HEK293 (cell line): ENCODE results near the gene CACNA2D3.

Experiments
- CTCF ChIA-PET: fragments of 350-600 bp; formaldehyde crosslinking; extraction: SDS; loops from one replicate; lab custom pipeline; 2021; ENCODE audit warnings: antibody characterized with exemption; lab: Yijun Ruan, JAX
- POLR2A ChIA-PET: fragments of 300-600 bp; formaldehyde crosslinking; extraction: SDS; loops from one replicate; lab custom pipeline; 2020; ENCODE audit warnings: antibody characterized with exemption, inconsistent platforms; lab: Yijun Ruan, JAX
- H3K27ac ChIP-seq: fragments of 200-500 bp; sonication (Bioruptor generic); 2 replicates; pipeline ENCODE4 v1.5.1; 2014; ENCODE audit warnings: low read depth, low read length, control low read depth, inconsistent platforms; ENCODE audit errors: extremely low read depth
- H3K36me3 ChIP-seq, 2 experiments: fragments of 200-500 bp in 1 of 2; sonication (Bioruptor generic) in 1 of 2; 1 replicate in 1 of 2; 2 replicates in 1 of 2; pipeline ENCODE4 v1.5.1; 2014 to 2017; ENCODE audit warnings: inconsistent platforms in 2 of 2, low read length in 2 of 2; ENCODE audit not compliant: control insufficient read depth in 2 of 2, insufficient read depth in 1 of 2
- H3K4me1 ChIP-seq: fragments of 200-500 bp; sonication (Bioruptor generic); 2 replicates; pipeline ENCODE4 v1.5.1; 2014; ENCODE audit warnings: mild to moderate bottlenecking, low read length, inconsistent platforms; ENCODE audit not compliant: control insufficient read depth, insufficient read depth
- H3K4me3 ChIP-seq: 2 replicates; pipeline ENCODE4 v1.5.1; 2011; ENCODE audit warnings: low read depth, mild to moderate bottlenecking, control low read depth, low read length, moderate library complexity
- H3K9me3 ChIP-seq: fragments of 200-500 bp; sonication (Bioruptor generic); 2 replicates; pipeline ENCODE4 v1.5.1; 2014; ENCODE audit warnings: low read depth, low read length, inconsistent platforms; ENCODE audit not compliant: control insufficient read depth, insufficient read depth
- BCL11B ChIP-seq: fragments of 450-650 bp; formaldehyde crosslinking; IDR thresholded peaks from 2 replicates; pipeline ENCODE4 v1.5.1; 2016; ENCODE audit warnings: low read depth, missing biosample characterization, missing genetic modification characterization
- KLF10 ChIP-seq: fragments of 450-650 bp; IDR thresholded peaks from 2 replicates; pipeline ENCODE4 v1.5.1; 2018; ENCODE audit warnings: missing biosample characterization, mild to moderate bottlenecking, missing genetic modification characterization
- OSR2 ChIP-seq: fragments of 450-650 bp; formaldehyde crosslinking; IDR thresholded peaks from 2 replicates; pipeline ENCODE4 v1.5.1; 2016; ENCODE audit warnings: missing biosample characterization, missing genetic modification characterization
- SETDB1 ChIP-seq: IDR thresholded peaks from one replicate; pipeline ENCODE4 v1.6.1; 2017; ENCODE audit warnings: mild to moderate bottlenecking, low read length, moderate library complexity, mixed read lengths; ENCODE audit not compliant: insufficient read length
- YY1 ChIP-seq: fragments of 450-650 bp; formaldehyde crosslinking; IDR thresholded peaks from 2 replicates; pipeline ENCODE4 v1.5.1; 2018; ENCODE audit warnings: missing biosample characterization, missing genetic modification characterization
- ZBTB10 ChIP-seq: fragments of 450-650 bp; formaldehyde crosslinking; IDR thresholded peaks from 2 replicates; pipeline ENCODE4 v1.5.1; 2016; ENCODE audit warnings: missing biosample characterization, missing genetic modification characterization
- ZFP69B ChIP-seq: fragments of 450-650 bp; formaldehyde crosslinking; IDR thresholded peaks from 2 replicates; pipeline ENCODE4 v1.5.1; 2016; ENCODE audit warnings: missing biosample characterization, missing genetic modification characterization
- ZNF138 ChIP-seq: fragments of 450-650 bp; formaldehyde crosslinking; IDR thresholded peaks from 2 replicates; pipeline ENCODE4 v1.5.1; 2016; ENCODE audit warnings: missing biosample characterization, missing genetic modification characterization, borderline replicate concordance
- ZNF140 ChIP-seq: fragments of 450-650 bp; formaldehyde crosslinking; IDR thresholded peaks from 2 replicates; pipeline ENCODE4 v1.5.1; 2016; ENCODE audit warnings: missing biosample characterization, missing genetic modification characterization
- ZNF16 ChIP-seq: fragments of 450-650 bp; formaldehyde crosslinking; IDR thresholded peaks from 2 replicates; pipeline ENCODE4 v1.5.1; 2016; ENCODE audit warnings: low read depth, missing biosample characterization, missing genetic modification characterization
- ZNF175 ChIP-seq: fragments of 450-650 bp; formaldehyde crosslinking; IDR thresholded peaks from 2 replicates; pipeline ENCODE4 v1.5.1; 2016; ENCODE audit warnings: missing biosample characterization, missing genetic modification characterization
- ZNF221 ChIP-seq: fragments of 450-650 bp; formaldehyde crosslinking; IDR thresholded peaks from 2 replicates; pipeline ENCODE4 v1.5.1; 2017; ENCODE audit warnings: missing biosample characterization, missing genetic modification characterization, borderline replicate concordance
- ZNF266 ChIP-seq: fragments of 450-650 bp; formaldehyde crosslinking; IDR thresholded peaks from 2 replicates; pipeline ENCODE4 v1.5.1; 2016; ENCODE audit warnings: missing biosample characterization, missing genetic modification characterization, low read depth
- ZNF280C ChIP-seq: fragments of 450-650 bp; formaldehyde crosslinking; IDR thresholded peaks from 2 replicates; pipeline ENCODE4 v1.5.1; 2016; ENCODE audit warnings: missing biosample characterization, missing genetic modification characterization
- ZNF292 ChIP-seq: fragments of 450-650 bp; formaldehyde crosslinking; IDR thresholded peaks from 2 replicates; pipeline ENCODE4 v1.5.1; 2016; ENCODE audit warnings: low read depth, missing biosample characterization, missing genetic modification characterization, borderline replicate concordance
- ZNF302 ChIP-seq: fragments of 450-650 bp; formaldehyde crosslinking; IDR thresholded peaks from 2 replicates; pipeline ENCODE4 v1.5.1; 2016; ENCODE audit warnings: missing biosample characterization, missing genetic modification characterization, low read depth
- ZNF341 ChIP-seq: fragments of 450-650 bp; formaldehyde crosslinking; IDR thresholded peaks from 2 replicates; pipeline ENCODE4; 2016; ENCODE audit warnings: low read depth, missing biosample characterization, missing genetic modification characterization
- ZNF354C ChIP-seq: fragments of 450-650 bp; formaldehyde crosslinking; IDR thresholded peaks from 2 replicates; pipeline ENCODE4 v1.5.1; 2016; ENCODE audit warnings: missing biosample characterization, missing genetic modification characterization, low read depth, borderline replicate concordance
- ZNF37A ChIP-seq: fragments of 450-650 bp; IDR thresholded peaks from 2 replicates; pipeline ENCODE4 v1.5.1; 2018; ENCODE audit warnings: missing biosample characterization, missing genetic modification characterization
- ZNF404 ChIP-seq: fragments of 450-650 bp; formaldehyde crosslinking; IDR thresholded peaks from 2 replicates; pipeline ENCODE4 v1.5.1; 2017; ENCODE audit warnings: missing biosample characterization, missing genetic modification characterization
- ZNF610 ChIP-seq: fragments of 450-650 bp; formaldehyde crosslinking; IDR thresholded peaks from 2 replicates; pipeline ENCODE4 v1.5.1; 2016; ENCODE audit warnings: missing biosample characterization, missing genetic modification characterization, borderline replicate concordance
- ZNF660 ChIP-seq: fragments of 450-650 bp; IDR thresholded peaks from 2 replicates; pipeline ENCODE4 v1.5.1; 2018; ENCODE audit warnings: missing biosample characterization, mild to moderate bottlenecking, missing genetic modification characterization
- ZNF704 ChIP-seq: fragments of 450-650 bp; formaldehyde crosslinking; IDR thresholded peaks from 2 replicates; pipeline ENCODE4 v1.5.1; 2016; ENCODE audit warnings: missing biosample characterization, missing genetic modification characterization
- ZSCAN16 ChIP-seq: fragments of 450-650 bp; formaldehyde crosslinking; IDR thresholded peaks from 2 replicates; pipeline ENCODE4 v1.5.1; 2016; ENCODE audit warnings: missing biosample characterization, missing genetic modification characterization
- TF ChIP-seq, protein P1 (sequence below): fragments of 450-650 bp; formaldehyde crosslinking; IDR thresholded peaks from 2 replicates; pipeline ENCODE4 v1.5.1; 2016; ENCODE audit warnings: missing biosample characterization, missing genetic modification characterization

CACNA2D3 gene

DNA sequence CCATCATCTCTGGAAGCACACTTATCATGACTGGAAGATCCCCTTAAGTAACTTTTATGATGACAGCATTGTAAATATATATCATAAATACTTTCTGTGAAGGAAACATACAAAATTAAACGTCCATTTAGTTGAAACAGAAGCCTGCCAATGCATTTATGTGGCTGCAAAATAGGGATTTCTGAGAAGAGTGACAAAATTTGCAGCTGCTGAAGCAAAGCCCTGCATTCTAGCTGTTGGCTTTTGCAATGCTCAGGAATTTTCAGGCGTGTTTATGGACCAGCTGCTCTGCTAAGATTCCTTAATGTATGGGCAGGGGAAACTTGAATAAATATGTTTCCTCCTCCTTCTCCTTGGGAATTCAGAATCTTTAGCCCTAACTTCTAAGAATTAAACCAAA is 137.3 kb downstream of the CACNA2D3 start (continued):
- TF ChIP-seq ZBTB10 (tag by site-specific recombination) (no peak), ZNF354C (tag by site-specific recombination) (no peak), SETDB1 (no peak), ZFP69B (tag by site-specific recombination) (no peak), ZNF221 (tag by site-specific recombination) (no peak), ZNF302 (tag by site-specific recombination) (no peak)

DNA sequence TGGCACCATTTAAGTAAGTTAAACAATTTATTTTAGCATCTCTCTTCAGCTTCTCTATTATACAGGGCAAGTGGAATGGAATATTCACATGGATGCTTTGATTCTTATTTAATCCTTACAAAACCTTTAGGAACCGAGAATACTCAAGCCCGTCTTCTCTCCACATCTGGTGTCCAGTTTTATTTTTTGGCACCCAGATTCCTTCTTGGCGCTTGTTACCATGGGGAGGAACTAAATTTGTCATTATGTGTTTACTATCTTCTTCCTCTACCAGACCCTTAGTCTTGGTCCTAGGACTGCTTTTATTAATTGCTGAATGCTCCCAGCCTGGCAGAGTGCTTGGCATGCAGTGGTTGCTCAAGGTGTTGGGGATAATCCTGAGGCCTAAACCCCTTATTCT is 138.8 kb downstream of the CACNA2D3 start:
- TF ChIP-seq ZNF292 (tag by site-specific recombination) (no peak), YY1 (tag by site-specific recombination) (no peak), ZNF404 (tag by site-specific recombination) (no peak), ZNF266 (tag by site-specific recombination) (no peak), ZNF610 (no peak), ZNF37A (tag by site-specific recombination) (no peak), OSR2 (tag by site-specific recombination) (no peak), ZNF660 (tag by site-specific recombination) (no peak), ZNF704 (tag by site-specific recombination) (no peak), ZNF341 (tag by site-specific recombination) (no peak)
- H3K27ac ChIP-seq: no peak overlapping the region
- no peaks in the 10 kb centered on the region; the same call in 1 of the 2 replicates for H3K4me1 ChIP-seq
- POLR2A ChIA-PET: no interaction called here
- H3K9me3 ChIP-seq: no peaks in the 10 kb centered on the region
- H3K4me3 ChIP-seq: no peak overlapping the region
- H3K36me3 ChIP-seq: no peaks in the 10 kb centered on the region
- CTCF ChIA-PET: no interaction called here

GRCh38 chr3:54262541-54262940 is 140.2 kb downstream of the CACNA2D3 start:
- H3K4me3 ChIP-seq: no peak overlapping the region
- H3K36me3 ChIP-seq: no peaks in the 10 kb centered on the region
- ChIA-PET POLR2A (no interaction called here), CTCF (interaction anchor here (0.5 kb wide), 1 partner anchor 91 kb away, joined by 3 read pairs; no protein-coding TSS in a partner anchor)
- no peaks in the 10 kb centered on the region for H3K9me3 ChIP-seq
- H3K4me1 ChIP-seq: no peaks in the 10 kb centered on the region; the same call in 1 of the 2 replicates
- H3K27ac ChIP-seq: no peak overlapping the region
- TF ChIP-seq KLF10 (tag by site-specific recombination) (no peak), ZNF138 (tag by site-specific recombination) (no peak), ZNF16 (tag by site-specific recombination) (no peak), ZNF280C (tag by site-specific recombination) (no peak), ZSCAN16 (tag by site-specific recombination) (no peak), ZNF175 (tag by site-specific recombination) (no peak), ZNF140 (no peak), BCL11B (tag by site-specific recombination) (no peak)
- TF ChIP-seq, protein P1, sequence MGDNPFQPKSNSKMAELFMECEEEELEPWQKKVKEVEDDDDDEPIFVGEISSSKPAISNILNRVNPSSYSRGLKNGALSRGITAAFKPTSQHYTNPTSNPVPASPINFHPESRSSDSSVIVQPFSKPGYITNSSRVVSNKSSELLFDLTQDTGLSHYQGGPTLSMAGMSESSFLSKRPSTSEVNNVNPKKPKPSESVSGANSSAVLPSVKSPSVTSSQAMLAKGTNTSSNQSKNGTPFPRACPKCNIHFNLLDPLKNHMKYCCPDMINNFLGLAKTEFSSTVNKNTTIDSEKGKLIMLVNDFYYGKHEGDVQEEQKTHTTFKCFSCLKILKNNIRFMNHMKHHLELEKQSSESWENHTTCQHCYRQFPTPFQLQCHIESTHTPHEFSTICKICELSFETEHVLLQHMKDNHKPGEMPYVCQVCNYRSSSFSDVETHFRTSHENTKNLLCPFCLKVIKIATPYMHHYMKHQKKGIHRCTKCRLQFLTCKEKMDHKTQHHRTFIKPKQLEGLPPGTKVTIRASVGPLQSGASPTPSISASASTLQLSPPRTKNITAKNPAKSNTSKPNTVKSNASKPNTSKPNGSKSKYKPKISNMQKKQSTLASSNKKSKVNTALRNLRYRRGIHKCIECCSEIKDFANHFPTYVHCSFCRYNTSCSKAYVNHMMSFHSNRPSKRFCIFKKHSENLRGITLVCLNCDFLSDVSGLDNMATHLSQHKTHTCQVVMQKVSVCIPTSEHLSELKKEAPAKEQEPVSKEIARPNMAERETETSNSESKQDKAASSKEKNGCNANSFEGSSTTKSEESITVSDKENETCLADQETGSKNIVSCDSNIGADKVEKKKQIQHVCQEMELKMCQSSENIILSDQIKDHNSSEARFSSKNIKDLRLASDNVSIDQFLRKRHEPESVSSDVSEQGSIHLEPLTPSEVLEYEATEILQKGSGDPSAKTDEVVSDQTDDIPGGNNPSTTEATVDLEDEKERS (tag by site-specific recombination): no peak
